Esophagus muscularis mucosa (tissue), 4 donors: Measurements from ENCODE around the gene CPEB4.

ENCODE experiments used
- CTCF ChIP-seq, 3 experiments: fragments of 200-600 bp in 2 of 3; fragments of 450-650 bp in 1 of 3; sonication (generic) in 2 of 3; IDR thresholded peaks; one replicate each; pipeline ENCODE4 v1.5.1; 2017 to 2019; ENCODE audit warnings: antibody characterized with exemption in 3 of 3, mild to moderate bottlenecking in 2 of 3, moderate library complexity in 1 of 3
- EP300 ChIP-seq: sonication (generic); formaldehyde crosslinking; IDR thresholded peaks from one replicate; pipeline ENCODE4 v1.6.1; 2017; ENCODE audit warnings: antibody characterized with exemption
- POLR2AphosphoS5 ChIP-seq, 2 donors: sonication (generic); formaldehyde crosslinking; IDR thresholded peaks; one replicate each; pipeline ENCODE4 v1.6.1; 2017; ENCODE audit warnings: antibody characterized with exemption in 2 of 2

GRCh38 chr5:173970878-173971650 lies 82.9 kb downstream of the CPEB4 start:
- no peak for TF ChIP-seq EP300
- no peak for TF ChIP-seq POLR2AphosphoS5 (IDR thresholded peaks at IDR 0.05)
- no peak for TF ChIP-seq CTCF (IDR thresholded peaks at IDR 0.05)
